Measurements from ENCODE around the gene PHLDB2. TPM values are rescaled to one million over a fixed set of nuclear protein-coding genes. Genes with fewer than 3 reads are reported as not detected.

PHLDB2 gene
- total RNA-seq, 1 experiment from 2014 or later = 13.2 TPM

GRCh38 chr3:111901637-111902036, 42.6 kb downstream of the PHLDB2 start:
- H3K9ac ChIP-seq (ENCODE audit: extremely low read depth, insufficient read length, low read length) = no peak overlapping the region
- no peak overlapping the region for H2BK20ac ChIP-seq (ENCODE audit: low read depth, low read length, poor library complexity, severe bottlenecking)
- H4K91ac ChIP-seq (ENCODE audit: insufficient read length, low read depth, low read length) = no peak overlapping the region
- no peak overlapping the region for H3K27ac Mint-ChIP-seq
- TF ChIP-seq CTCF (conservative IDR thresholded peaks at IDR 0.05) = no peak
- H3K56ac ChIP-seq (ENCODE audit: insufficient read length, low read depth, low read length) = no peak overlapping the region
- no peak overlapping the region for H3K18ac ChIP-seq (ENCODE audit: insufficient read length, low read depth, low read length)
- H3K79me1 ChIP-seq (ENCODE audit: insufficient read depth, low read depth, low read length, poor library complexity, severe bottlenecking) = no peaks in the 10 kb centered on the region
- no peak overlapping the region for H2BK120ac ChIP-seq (ENCODE audit: low read depth, low read length, poor library complexity, severe bottlenecking)
- H3K36me3 Mint-ChIP-seq (ENCODE audit: insufficient read depth in 1 of 3, low read depth in 3 of 3) = peaks cover 7 to 27% (median 17%) of the 10 kb centered on the region in 3 experiments
- no peaks in the 10 kb centered on the region for H3K23me2 ChIP-seq (ENCODE audit: insufficient read length, low read depth, low read length, poor library complexity, severe bottlenecking)
- no peak overlapping the region for H4K5ac ChIP-seq (ENCODE audit: insufficient read length, low read depth, low read length)
- H3K27ac ChIP-seq (ENCODE audit: insufficient read length, low read depth, low read length) = no peak overlapping the region
- WGBS (ENCODE audit: extremely low coverage, insufficient read length, low lambda C conversion rate) = no CpG with 5 or more reads among the region's 2 CpGs
- no peak overlapping the region for H3T11ph ChIP-seq (ENCODE audit: low read length)
- no peak overlapping the region for H2BK12ac ChIP-seq (ENCODE audit: insufficient read length, low read depth, low read length)
- H2AK5ac ChIP-seq (ENCODE audit: insufficient read length, low read length) = no peak overlapping the region
- no peak overlapping the region for H4K8ac ChIP-seq (replicated peaks; ENCODE audit: insufficient read length, low read depth, low read length)
- no peak overlapping the region for H2BK15ac ChIP-seq (ENCODE audit: low read depth, low read length)
- H3K79me2 ChIP-seq (ENCODE audit: insufficient read depth, low read length) = no peaks in the 10 kb centered on the region
- no peaks in the 10 kb centered on the region for H3K9me3 ChIP-seq (ENCODE audit: control insufficient read depth, low read depth, low read length)
- H4K20me1 ChIP-seq (ENCODE audit: control insufficient read depth, insufficient read depth, insufficient read length) = no peaks in the 10 kb centered on the region
- H3K9me3 Mint-ChIP-seq = peaks cover 12 to 19% of the 10 kb centered on the region in 2 experiments
- no peak overlapping the region for H3K14ac ChIP-seq (ENCODE audit: insufficient read depth, low read length)
- H2AFZ ChIP-seq (ENCODE audit: low read length) = no peak overlapping the region
- no peaks in the 10 kb centered on the region for H3K27me3 Mint-ChIP-seq (ENCODE audit: low read depth)
- no peaks in the 10 kb centered on the region for H3K4me1 ChIP-seq (ENCODE audit: insufficient read depth, low read length)
- no peaks in the 10 kb centered on the region for H3K27me3 ChIP-seq (ENCODE audit: insufficient read depth, low read length)
- no peak for DNase-seq
- H3K4me1 Mint-ChIP-seq = no peaks in the 10 kb centered on the region
- H2BK5ac ChIP-seq (ENCODE audit: insufficient read length, low read length) = no peak overlapping the region
- no peak overlapping the region for H3K4me3 Mint-ChIP-seq
- H3K4ac ChIP-seq (ENCODE audit: low read depth, low read length) = no peak overlapping the region
- H3K4me2 ChIP-seq (ENCODE audit: insufficient read depth, insufficient read length, low read length) = no peak overlapping the region
- H3K23ac ChIP-seq (ENCODE audit: insufficient read length, low read depth, low read length) = no peak overlapping the region

All from H9 (cell line).